ENCODE results near the gene CD36. TPM values are rescaled to one million over a fixed set of nuclear protein-coding genes. Genes with fewer than 3 reads are reported as not detected.

Gene CD36
- total RNA-seq, 1 experiment from 2014 or later, result 0.32 TPM

DNA sequence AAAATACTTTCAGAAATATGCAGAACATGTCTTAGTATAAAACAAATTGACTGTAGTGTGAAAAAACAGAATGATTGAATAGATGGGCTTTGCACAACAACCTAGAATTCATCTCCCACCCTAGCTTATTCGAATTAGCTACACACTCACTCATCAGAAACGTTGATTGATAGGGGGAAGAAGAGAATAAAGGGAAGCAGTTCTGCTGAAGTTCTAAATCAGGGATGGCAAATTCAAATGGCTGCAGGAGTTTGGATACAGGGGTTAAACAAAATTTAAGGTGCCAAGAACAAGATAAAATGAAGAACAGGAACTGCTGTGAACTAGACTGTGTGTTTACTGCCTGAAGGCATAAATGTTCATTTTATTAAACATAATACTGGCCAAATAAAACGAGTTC is 9.0 kb downstream of the CD36 start:
- H3K27ac ChIP-seq (ENCODE audit: low read depth, low read length), result no peak overlapping the region
- no peaks in the 10 kb centered on the region for H4K20me1 ChIP-seq (ENCODE audit: insufficient read depth)
- H3K79me2 ChIP-seq (ENCODE audit: insufficient read depth, low read length), result no peaks in the 10 kb centered on the region
- no peaks in the 10 kb centered on the region for H3K4me1 ChIP-seq (ENCODE audit: control insufficient read depth in 1 of 2, insufficient read depth in 2 of 2, low read length in 2 of 2)
- ChIA-PET CTCF (no interaction called here), RAD21 (ENCODE audit: low non-redundant PET in 1 of 2, low total read pairs in 2 of 2, uncharacterized antibody in 2 of 2, unreplicated experiment in 2 of 2) (no interaction called here), POLR2A (no interaction called here)
- H3K9me2 ChIP-seq (ENCODE audit: insufficient read depth), result no peaks in the 10 kb centered on the region
- no TSS peak for BruUV-seq (replicated peaks)
- H3K36me3 ChIP-seq (ENCODE audit: control insufficient read depth in 1 of 2, insufficient read depth in 2 of 2, low read length in 2 of 2), result no peaks in the 10 kb centered on the region
- DNase-seq (ENCODE audit: low read depth, low spot score), result no peak
- no peak overlapping the region for H3K4me3 ChIP-seq (replicated peaks in 1 of 2; ENCODE audit: low read depth in 1 of 2, low read length in 2 of 2)
- H3K9me3 ChIP-seq (ENCODE audit: control insufficient read depth in 1 of 2, insufficient read depth in 1 of 2, low read depth in 1 of 2, low read length in 2 of 2), result no peaks in the 10 kb centered on the region
- ATAC-seq, result no peak
- intact Hi-C loops (cut with micrococcal nuclease), result no loop called here
- TF ChIP-seq ZFX (IDR thresholded peaks at IDR 0.05) (no peak), SRF (IDR thresholded peaks at IDR 0.05; ENCODE audit: low read depth) (no peak), EGR1 (IDR thresholded peaks at IDR 0.05; ENCODE audit: low read depth) (no peak), CBX3 (IDR thresholded peaks at IDR 0.05; ENCODE audit: low read depth) (no peak), ELF1 (IDR thresholded peaks at IDR 0.05; ENCODE audit: borderline replicate concordance, low read depth) (no peak), EZH2 (IDR thresholded peaks at IDR 0.05) (no peak)
- TF ChIP-seq, protein P1, sequence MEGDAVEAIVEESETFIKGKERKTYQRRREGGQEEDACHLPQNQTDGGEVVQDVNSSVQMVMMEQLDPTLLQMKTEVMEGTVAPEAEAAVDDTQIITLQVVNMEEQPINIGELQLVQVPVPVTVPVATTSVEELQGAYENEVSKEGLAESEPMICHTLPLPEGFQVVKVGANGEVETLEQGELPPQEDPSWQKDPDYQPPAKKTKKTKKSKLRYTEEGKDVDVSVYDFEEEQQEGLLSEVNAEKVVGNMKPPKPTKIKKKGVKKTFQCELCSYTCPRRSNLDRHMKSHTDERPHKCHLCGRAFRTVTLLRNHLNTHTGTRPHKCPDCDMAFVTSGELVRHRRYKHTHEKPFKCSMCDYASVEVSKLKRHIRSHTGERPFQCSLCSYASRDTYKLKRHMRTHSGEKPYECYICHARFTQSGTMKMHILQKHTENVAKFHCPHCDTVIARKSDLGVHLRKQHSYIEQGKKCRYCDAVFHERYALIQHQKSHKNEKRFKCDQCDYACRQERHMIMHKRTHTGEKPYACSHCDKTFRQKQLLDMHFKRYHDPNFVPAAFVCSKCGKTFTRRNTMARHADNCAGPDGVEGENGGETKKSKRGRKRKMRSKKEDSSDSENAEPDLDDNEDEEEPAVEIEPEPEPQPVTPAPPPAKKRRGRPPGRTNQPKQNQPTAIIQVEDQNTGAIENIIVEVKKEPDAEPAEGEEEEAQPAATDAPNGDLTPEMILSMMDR (IDR thresholded peaks at IDR 0.05 in 2 of 3, conservative IDR thresholded peaks at IDR 0.05 in 1 of 3; ENCODE audit: borderline replicate concordance in 1 of 3, insufficient read depth in 1 of 3, low read depth in 2 of 3, low read length in 2 of 3), result no peak
- H3K4me2 ChIP-seq (ENCODE audit: low read length), result no peak overlapping the region
- no peak overlapping the region for H2AFZ ChIP-seq (ENCODE audit: low read depth, low read length, poor library complexity, severe bottlenecking)
- no peak overlapping the region for H3K9ac ChIP-seq (ENCODE audit: low read length)
- H3K27me3 ChIP-seq (ENCODE audit: insufficient read depth, low read length), result no peaks in the 10 kb centered on the region

DNA sequence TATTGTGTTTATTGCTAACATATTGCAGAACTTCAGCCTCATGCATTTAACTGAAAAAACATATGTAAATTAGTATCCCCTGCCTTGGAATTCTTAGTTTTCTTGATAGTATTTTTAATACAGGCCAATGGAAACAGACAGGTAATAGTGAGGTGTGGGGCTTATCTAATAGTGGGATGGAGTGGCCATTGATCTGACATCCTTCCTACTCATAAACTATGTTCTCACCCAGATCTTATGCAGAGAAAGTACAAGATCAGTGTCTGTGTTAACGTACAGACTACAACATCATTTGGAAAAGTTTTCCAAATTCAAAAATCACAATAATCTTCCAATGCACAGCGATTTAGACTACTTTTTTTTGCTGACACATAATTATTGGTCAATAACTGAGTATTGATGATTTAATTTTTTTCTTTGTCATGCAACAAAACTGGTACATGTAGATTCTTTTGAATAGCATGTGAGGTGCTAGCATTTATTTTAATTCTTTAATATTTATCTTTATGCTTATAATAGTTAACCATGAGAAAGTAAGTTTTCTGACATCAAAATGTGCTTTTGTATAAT is 9.7 kb downstream of the CD36 start:
- Histone ChIP-seq H3K9me3 (ENCODE audit: control insufficient read depth in 1 of 2, insufficient read depth in 1 of 2, low read depth in 1 of 2, low read length in 2 of 2) (no peaks in the 10 kb centered on the region), H4K20me1 (ENCODE audit: insufficient read depth) (no peaks in the 10 kb centered on the region), H3K27ac (ENCODE audit: low read depth, low read length) (no peak overlapping the region), H3K4me1 (ENCODE audit: control insufficient read depth in 1 of 2, insufficient read depth in 2 of 2, low read length in 2 of 2) (no peaks in the 10 kb centered on the region), H3K9me2 (ENCODE audit: insufficient read depth) (no peaks in the 10 kb centered on the region), H3K9ac (ENCODE audit: low read length) (no peak overlapping the region), H3K4me3 (replicated peaks in 1 of 2; ENCODE audit: low read depth in 1 of 2, low read length in 2 of 2) (no peak overlapping the region), H3K4me2 (ENCODE audit: low read length) (no peak overlapping the region), H2AFZ (ENCODE audit: low read depth, low read length, poor library complexity, severe bottlenecking) (no peak overlapping the region), H3K27me3 (ENCODE audit: insufficient read depth, low read length) (no peaks in the 10 kb centered on the region), H3K79me2 (ENCODE audit: insufficient read depth, low read length) (no peaks in the 10 kb centered on the region), H3K36me3 (ENCODE audit: control insufficient read depth in 1 of 2, insufficient read depth in 2 of 2, low read length in 2 of 2) (no peaks in the 10 kb centered on the region)
- TF ChIP-seq JUND (IDR thresholded peaks at IDR 0.05), result no peak
- no peak for TF ChIP-seq EZH2phosphoT487 (IDR thresholded peaks at IDR 0.05; ENCODE audit: borderline replicate concordance)
- TF ChIP-seq POLR2AphosphoS5 (IDR thresholded peaks at IDR 0.05; ENCODE audit: low read depth, low read length), result no peak
- no peak for TF ChIP-seq EZH2 (IDR thresholded peaks at IDR 0.05)
- no peak for TF ChIP-seq SIN3A (IDR thresholded peaks at IDR 0.05; ENCODE audit: low read depth)
- TF ChIP-seq CEBPB (IDR thresholded peaks at IDR 0.05; ENCODE audit: low read depth), result no peak
- no peak for TF ChIP-seq SRF (IDR thresholded peaks at IDR 0.05; ENCODE audit: low read depth)
- TF ChIP-seq, protein P1 (IDR thresholded peaks at IDR 0.05 in 2 of 3, conservative IDR thresholded peaks at IDR 0.05 in 1 of 3; ENCODE audit: borderline replicate concordance in 1 of 3, insufficient read depth in 1 of 3, low read depth in 2 of 3, low read length in 2 of 3), result no peak
- TF ChIP-seq, protein P2, sequence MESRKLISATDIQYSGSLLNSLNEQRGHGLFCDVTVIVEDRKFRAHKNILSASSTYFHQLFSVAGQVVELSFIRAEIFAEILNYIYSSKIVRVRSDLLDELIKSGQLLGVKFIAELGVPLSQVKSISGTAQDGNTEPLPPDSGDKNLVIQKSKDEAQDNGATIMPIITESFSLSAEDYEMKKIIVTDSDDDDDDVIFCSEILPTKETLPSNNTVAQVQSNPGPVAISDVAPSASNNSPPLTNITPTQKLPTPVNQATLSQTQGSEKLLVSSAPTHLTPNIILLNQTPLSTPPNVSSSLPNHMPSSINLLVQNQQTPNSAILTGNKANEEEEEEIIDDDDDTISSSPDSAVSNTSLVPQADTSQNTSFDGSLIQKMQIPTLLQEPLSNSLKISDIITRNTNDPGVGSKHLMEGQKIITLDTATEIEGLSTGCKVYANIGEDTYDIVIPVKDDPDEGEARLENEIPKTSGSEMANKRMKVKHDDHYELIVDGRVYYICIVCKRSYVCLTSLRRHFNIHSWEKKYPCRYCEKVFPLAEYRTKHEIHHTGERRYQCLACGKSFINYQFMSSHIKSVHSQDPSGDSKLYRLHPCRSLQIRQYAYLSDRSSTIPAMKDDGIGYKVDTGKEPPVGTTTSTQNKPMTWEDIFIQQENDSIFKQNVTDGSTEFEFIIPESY (IDR thresholded peaks at IDR 0.05; ENCODE audit: extremely low read depth, insufficient replicate concordance, low read length), result no peak
- intact Hi-C loops (cut with micrococcal nuclease), result no loop called here
- CTCF ChIA-PET, result no interaction called here
- POLR2A ChIA-PET, result no interaction called here
- DNase-seq (ENCODE audit: low read depth, low spot score), result no peak
- BruUV-seq (replicated peaks), result no TSS peak
- RAD21 ChIA-PET (ENCODE audit: low non-redundant PET in 1 of 2, low total read pairs in 2 of 2, uncharacterized antibody in 2 of 2, unreplicated experiment in 2 of 2), result no interaction called here
- no peak for ATAC-seq
